GM19025 (cell line): ENCODE measurements around the gene LHFPL3.

ENCODE experiments used
- ATAC-seq: cut with Tn5 transposase; IDR thresholded peaks from one replicate; pipeline ENCODE4 v1.9.1; 2021; ENCODE audit warnings: mild to moderate bottlenecking, low read depth, moderate library complexity; ENCODE audit not compliant: unreplicated experiment

LHFPL3 gene

GRCh38 chr7:104790440-104790839 lies 462.0 kb downstream of the LHFPL3 start:
- no peak for ATAC-seq

DNA sequence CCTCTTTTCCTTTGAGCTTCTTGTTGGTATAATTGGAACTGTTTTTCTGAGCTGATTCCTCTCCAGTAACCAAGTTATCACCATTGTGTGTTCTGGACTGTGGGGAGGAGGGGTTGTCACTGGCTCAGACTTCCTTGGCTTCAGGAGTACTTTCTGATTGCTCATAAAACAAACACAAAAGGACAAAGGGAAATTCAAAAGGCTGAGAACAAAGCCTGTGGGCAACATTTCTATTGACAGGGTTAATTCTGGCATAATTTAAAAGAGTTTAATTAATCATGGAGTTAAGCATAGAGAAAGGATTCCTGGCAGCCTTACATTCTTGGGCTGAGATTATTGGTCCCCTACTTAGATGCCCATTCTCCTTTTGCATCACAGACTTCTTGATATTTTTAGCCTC lies 462.7 kb downstream of the LHFPL3 start:
- no peak for ATAC-seq

DNA sequence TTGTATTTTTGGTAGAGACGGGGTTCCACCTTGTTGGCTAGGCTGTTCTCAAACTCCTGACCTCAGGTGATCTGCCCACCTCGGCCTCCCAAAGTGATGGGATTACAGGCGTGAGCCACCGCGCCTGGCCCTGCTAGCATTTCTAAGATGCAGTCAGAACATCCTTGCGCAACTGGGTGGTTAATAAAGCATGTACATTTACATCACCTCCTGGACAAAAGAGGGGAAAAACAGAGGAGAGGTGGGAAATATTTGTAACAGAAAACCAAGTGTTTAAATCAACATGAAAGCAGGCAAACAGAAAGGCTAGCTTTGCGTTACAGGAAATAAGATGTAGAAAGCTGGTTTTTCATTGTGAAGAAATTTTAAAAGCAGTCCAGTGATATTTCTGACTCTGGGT lies 464.7 kb downstream of the LHFPL3 start:
- no peak for ATAC-seq

DNA sequence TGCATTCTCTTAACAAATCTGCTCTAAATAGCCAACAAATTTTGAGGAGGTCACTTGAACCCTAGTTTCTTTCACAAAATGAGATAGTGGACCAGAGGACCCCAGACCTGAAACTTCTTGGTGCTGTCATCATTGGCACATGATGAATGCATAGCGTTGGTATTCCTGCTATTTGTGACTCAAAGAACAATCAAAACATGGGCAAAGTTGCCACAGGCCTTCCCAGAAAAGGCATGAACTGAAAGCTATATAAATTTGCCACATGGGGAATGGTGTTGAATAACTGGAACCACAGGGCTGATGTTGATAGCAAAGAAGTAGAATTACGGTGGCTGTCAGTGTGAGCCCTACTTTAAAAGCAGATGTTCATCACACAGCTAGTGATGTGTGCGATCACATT lies 465.8 kb downstream of the LHFPL3 start:
- ATAC-seq, result no peak

DNA sequence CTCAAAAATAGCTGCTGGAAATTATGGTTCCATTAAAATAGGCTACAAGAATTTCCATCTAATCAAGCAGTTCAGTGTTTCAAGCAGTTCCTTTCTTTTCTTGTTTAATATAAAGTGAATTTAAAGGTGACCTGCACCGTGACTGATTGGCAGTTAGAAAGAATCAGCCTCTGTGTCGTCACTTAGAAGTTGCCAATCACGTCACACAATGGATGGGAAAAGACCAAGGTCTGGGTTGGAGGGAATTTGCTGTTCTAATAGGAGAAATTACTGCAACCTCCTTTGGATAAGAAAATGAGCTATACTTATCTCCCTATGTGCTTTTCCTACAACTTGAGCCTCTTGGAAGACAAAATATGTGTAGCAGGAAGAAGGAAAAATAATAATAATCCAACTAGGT lies 466.2 kb downstream of the LHFPL3 start:
- ATAC-seq, result no peak

- no peak for ATAC-seq
Measured at GRCh38 chr7:104795086-104795485, 466.7 kb downstream of the LHFPL3 start.

DNA sequence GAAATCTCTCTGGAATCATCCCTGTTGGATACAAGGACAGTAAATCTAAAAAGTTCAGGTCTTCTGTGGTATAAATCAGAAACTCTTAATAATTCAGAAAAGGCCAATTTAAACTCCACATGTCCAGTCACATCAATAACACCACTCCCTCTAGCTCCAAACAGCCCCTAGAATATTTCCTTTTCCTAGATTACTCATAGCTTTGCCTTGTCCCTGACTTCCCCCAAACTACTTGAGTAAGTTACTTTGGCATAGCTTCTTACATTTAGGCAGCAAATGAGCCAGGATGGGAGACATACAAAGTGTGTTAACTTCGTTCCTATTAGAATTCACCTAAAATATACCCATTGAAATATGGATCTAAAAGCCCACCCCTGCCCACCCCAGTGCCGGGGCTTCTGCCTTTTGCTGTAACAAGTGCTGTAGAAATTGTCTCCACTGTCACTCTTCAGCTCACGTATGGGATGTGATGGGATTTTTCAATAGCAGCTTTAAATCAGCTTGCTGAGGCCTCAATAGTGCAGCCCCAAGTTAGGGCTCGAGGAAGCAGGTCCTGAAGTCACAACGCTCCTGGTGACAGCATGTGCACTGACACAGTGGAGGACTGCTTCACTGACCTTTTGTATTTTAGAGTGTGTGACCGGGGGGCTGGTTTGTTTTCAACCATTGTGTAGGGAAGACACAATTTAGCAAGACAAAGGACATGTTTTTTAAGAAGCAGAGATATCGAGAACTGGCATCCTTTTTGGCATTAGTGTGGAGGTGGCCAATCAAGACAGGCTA lies 467.4 kb downstream of the LHFPL3 start:
- no peak for ATAC-seq

- no peak for ATAC-seq
Measured at GRCh38 chr7:104800307-104800706, 471.9 kb downstream of the LHFPL3 start.

- no peak for ATAC-seq
Measured at GRCh38 chr7:104801022-104801421, 472.6 kb downstream of the LHFPL3 start.

- ATAC-seq, result no peak
Measured at GRCh38 chr7:104803931-104804330, 475.5 kb downstream of the LHFPL3 start.

DNA sequence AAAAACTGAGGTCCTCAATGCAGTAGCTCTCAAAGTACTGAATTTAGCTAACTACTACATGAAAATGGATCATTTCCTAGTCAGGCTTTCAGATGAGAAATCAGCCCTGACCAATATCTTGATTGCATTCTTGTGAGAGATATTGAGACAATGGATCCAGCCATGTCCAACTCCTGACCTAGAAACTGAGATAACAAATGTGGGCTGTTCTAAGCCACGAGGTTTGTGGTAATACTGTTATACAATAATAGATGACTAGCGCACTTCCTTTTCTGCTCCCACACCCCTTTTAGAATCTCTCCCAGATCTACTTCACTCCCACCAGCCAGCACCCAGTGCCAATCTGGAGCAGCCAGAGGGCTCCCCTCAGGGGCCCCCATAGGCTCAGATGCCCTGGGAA lies 476.3 kb downstream of the LHFPL3 start:
- no peak for ATAC-seq

GRCh38 chr7:104805449-104806317 lies 477.3 kb downstream of the LHFPL3 start:
- no peak for ATAC-seq

GRCh38 chr7:104807671-104808070 lies 479.3 kb downstream of the LHFPL3 start:
- ATAC-seq, result no peak

DNA sequence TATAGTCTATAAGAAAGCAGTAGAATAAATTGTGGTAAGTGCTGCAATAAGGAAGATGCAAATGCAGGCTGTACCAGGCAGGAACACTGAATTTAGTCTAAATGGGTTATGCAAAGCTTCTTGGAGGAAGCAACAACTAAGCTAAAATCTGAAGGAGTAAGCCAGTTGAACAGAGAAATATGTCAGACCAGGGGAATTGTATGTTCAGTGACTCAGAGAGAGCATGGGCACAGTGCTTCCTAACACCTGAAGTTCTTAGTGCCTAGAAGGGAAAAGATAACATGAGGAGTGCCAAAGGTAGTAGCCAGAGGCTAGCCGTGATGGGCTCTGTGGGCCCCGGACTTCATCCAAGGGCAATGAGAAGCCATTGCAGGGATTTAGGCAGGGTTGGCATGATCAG lies 481.5 kb downstream of the LHFPL3 start:
- ATAC-seq, result no peak

DNA sequence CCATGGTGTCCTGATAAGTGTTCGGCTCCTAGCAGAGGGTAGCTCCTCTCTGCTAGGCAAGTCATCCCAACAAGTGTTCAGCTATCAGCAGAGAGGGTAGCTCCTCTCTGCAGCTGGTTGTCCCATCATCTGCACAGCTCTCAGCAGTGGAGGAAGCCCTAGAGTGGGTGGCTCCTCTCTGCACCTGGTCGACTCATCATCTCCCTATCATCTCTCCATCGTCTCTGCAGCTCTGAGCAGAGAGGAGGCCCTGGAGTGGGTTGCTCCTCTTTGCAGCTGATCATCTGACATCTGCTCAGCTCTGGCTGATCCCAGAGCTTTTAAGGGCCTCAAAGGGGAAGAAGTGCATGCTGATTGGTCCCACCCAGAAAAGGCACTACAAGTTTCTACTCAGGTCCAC lies 485.7 kb downstream of the LHFPL3 start:
- ATAC-seq, result no peak

- no peak for ATAC-seq
Measured at GRCh38 chr7:104814671-104815400, 486.4 kb downstream of the LHFPL3 start.

GRCh38 chr7:104816537-104816936 lies 488.1 kb downstream of the LHFPL3 start:
- no peak for ATAC-seq

- no peak for ATAC-seq
Measured at GRCh38 chr7:104818961-104819880, 490.8 kb downstream of the LHFPL3 start.

GRCh38 chr7:104820836-104821535 lies 492.6 kb downstream of the LHFPL3 start:
- no peak for ATAC-seq
